Measurements from ENCODE around the gene TMEM130.

TMEM130 gene

GRCh38 chr7:98869597-98870120, at the start of gene TMEM130:
TMEM130 (minus strand) TSS chr7:98870014; CDS start chr7:98869861, 153 bp downstream.
- DNase-seq (ENCODE audit: low read depth in 2 of 2): no peak

- DNase-seq (ENCODE audit: low read depth in 2 of 2): no peak
Measured at GRCh38 chr7:98917331-98917730, 47.5 kb upstream of the TMEM130 start.

- DNase-seq (ENCODE audit: low read depth in 2 of 2): no peak
Measured at GRCh38 chr7:98913612-98914011, 43.8 kb upstream of the TMEM130 start.

GRCh38 chr7:98913026-98913425, 43.2 kb upstream of the TMEM130 start:
- no peak for DNase-seq (ENCODE audit: low read depth in 2 of 2)

GRCh38 chr7:98911916-98912315, 42.1 kb upstream of the TMEM130 start:
- no peak for DNase-seq (ENCODE audit: low read depth in 2 of 2)

- no peak for DNase-seq (ENCODE audit: low read depth in 2 of 2)
Measured at GRCh38 chr7:98910427-98910826, 40.6 kb upstream of the TMEM130 start.

GRCh38 chr7:98909487-98909886, 39.7 kb upstream of the TMEM130 start:
- DNase-seq (ENCODE audit: low read depth in 2 of 2): no peak

- no peak for DNase-seq (ENCODE audit: low read depth in 2 of 2)
Measured at GRCh38 chr7:98908585-98908984, 38.8 kb upstream of the TMEM130 start.

GRCh38 chr7:98907570-98907969, 37.8 kb upstream of the TMEM130 start:
- DNase-seq (ENCODE audit: low read depth in 2 of 2): no peak

GRCh38 chr7:98903246-98903645, 33.4 kb upstream of the TMEM130 start:
- DNase-seq (ENCODE audit: low read depth in 2 of 2): no peak

GRCh38 chr7:98902523-98902922, 32.7 kb upstream of the TMEM130 start:
- no peak for DNase-seq (ENCODE audit: low read depth in 2 of 2)

- DNase-seq (ENCODE audit: low read depth in 2 of 2): no peak
Measured at GRCh38 chr7:98900815-98901214, 31.0 kb upstream of the TMEM130 start.

- no peak for DNase-seq (ENCODE audit: low read depth in 2 of 2)
Measured at GRCh38 chr7:98899816-98900215, 30.0 kb upstream of the TMEM130 start.

GRCh38 chr7:98892609-98893008, 22.8 kb upstream of the TMEM130 start:
- no peak for DNase-seq (ENCODE audit: low read depth in 2 of 2)

GRCh38 chr7:98887038-98887437, 17.2 kb upstream of the TMEM130 start:
- DNase-seq (ENCODE audit: low read depth in 2 of 2): no peak

- DNase-seq (ENCODE audit: low read depth in 2 of 2): no peak
Measured at GRCh38 chr7:98884416-98884815, 14.6 kb upstream of the TMEM130 start.

- no peak for DNase-seq (ENCODE audit: low read depth in 2 of 2)
Measured at GRCh38 chr7:98881561-98882315, 11.9 kb upstream of the TMEM130 start.

GRCh38 chr7:98880485-98880884, 10.7 kb upstream of the TMEM130 start:
- no peak for DNase-seq (ENCODE audit: low read depth in 2 of 2)

- no peak for DNase-seq (ENCODE audit: low read depth in 2 of 2)
Measured at GRCh38 chr7:98879979-98880315, 10.1 kb upstream of the TMEM130 start.

GRCh38 chr7:98879198-98879978, 9.6 kb upstream of the TMEM130 start:
- DNase-seq (ENCODE audit: low read depth in 2 of 2): peak in 1 of 2 donors; percentile 45

- peak; percentile 64 to 72 for DNase-seq (ENCODE audit: low read depth in 2 of 2)
Measured at GRCh38 chr7:98878365-98879197, 8.8 kb upstream of the TMEM130 start, which contains the start of gene TRRAP. TRRAP (plus strand) TSS chr7:98878532; CDS start chr7:98881151, 2,619 bp downstream.

Measured in activated CD4-positive, alpha-beta T cell treated with anti-CD3 and anti-CD28 coated beads for 24 hours (primary cell).